ENCODE results near the gene SLC46A1. TPM values are rescaled to one million over a fixed set of nuclear protein-coding genes. Genes with fewer than 3 reads are reported as not detected.

Gene SLC46A1
- total RNA-seq, 1 donor from 2014 or later, result 46.2 TPM

DNA sequence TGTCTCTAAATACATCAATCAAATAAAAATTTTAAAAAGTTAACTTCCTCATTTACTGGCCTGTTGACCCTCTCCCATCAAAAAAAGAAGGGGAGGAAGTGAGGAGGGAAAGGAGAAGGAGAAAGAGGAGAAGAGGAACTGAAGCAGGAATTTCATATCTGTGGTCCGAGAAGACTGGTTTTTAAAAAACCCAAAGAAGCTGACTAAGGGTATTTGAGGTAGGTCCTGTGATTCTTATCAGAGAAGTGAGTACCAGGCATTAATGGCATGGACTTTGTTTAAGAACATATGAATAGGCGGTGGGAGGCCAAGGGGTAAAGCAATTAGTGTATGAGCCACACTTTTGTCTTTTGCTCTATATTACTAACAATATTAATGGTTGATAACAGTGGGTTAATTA is 2.0 kb downstream of the SLC46A1 start:
- no peak for DNase-seq (ENCODE audit: low spot score)

DNA sequence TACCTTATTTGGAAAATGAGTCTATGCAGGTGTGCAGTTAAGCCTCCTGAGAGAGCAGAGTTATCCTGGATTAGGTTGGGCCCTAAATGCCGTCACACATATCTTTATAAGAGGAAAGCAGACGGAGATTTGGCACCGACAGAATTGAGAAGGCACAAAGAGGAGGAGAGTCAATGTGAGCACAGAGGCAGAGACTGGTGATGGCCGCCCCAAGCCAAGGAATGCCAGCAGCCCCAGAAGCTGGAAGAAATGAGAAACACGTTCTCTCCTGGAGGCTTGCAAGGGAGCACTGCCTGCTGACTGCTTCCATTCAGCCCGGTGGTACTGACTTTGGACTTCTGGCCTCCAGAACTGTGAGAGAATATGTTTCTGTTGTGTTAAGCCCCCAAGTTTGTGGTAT is 3.2 kb downstream of the SLC46A1 start:
- DNase-seq (ENCODE audit: low spot score), result no peak

- no peak for DNase-seq (ENCODE audit: low spot score)
These were observed 3.8 kb downstream of the SLC46A1 start for GRCh38 chr17:28402224-28402630.

GRCh38 chr17:28399808-28400207 is 6.2 kb downstream of the SLC46A1 start:
- no peak for DNase-seq (ENCODE audit: low spot score)

DNA sequence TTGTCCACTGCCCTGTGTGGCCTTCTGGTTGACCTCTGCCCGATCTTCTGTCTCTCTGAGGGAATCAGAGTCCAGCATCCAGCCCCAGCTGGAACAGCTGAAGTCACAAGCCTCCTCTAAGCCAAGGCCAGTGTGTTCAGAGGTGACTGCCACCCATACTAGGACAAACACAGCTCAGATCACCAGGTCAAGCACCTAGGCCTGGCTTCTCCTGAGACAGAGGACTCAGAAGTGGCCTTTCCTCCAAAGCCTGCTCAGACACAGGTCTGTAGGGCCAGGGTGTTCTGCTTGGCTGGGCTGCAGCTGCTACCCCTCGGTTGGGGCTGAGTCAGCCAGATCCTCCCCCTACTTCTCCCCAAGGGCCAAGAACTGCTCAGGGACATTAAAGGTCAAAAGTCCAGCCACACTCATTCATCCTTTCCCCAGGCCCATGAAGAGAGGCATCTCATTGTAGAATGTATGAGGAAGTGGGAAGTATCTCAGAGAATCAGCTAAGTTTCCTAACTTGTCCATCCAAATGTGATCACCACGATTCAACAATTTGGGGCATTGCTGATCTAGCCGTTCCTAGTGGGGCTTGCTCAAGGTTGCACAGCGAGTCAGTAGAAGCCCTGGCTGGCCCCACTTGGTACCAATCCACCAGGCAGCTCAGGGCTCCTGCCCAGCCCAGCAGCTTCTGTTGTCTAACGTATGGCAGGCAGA is 7.6 kb downstream of the SLC46A1 start:
- DNase-seq (ENCODE audit: low spot score), result no peak

DNA sequence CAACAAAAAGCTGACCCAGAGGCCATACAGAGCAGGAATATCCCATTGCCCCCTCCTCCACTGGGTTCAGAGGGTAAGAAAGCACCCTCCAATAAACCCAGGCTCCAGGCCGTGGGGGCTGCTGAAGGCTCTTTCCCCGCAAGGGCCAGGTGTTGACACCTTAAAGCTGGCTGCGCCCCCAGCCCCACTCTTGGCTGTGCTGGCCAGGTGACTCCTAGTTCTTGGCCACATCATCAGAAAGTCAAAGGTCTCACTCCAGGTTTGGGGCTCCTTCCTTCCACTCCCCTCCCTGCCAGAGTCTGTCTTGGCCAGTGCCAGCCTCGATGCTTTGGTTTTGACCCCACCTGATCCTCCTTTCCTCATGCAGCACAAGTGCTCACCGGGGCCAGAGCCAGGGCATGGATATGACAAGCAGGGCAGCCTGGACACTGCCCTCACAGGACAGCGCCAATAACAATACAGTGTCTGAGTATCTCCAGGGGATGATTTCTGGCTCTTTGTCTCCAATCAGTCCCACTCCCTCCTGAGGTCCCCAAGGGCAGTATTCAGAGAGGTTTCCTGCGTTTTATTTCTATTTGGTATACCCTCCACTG is 8.2 kb downstream of the SLC46A1 start:
- DNase-seq (ENCODE audit: low spot score), result no peak

GRCh38 chr17:28397275-28397674 is 8.7 kb downstream of the SLC46A1 start:
- no peak for DNase-seq (ENCODE audit: low spot score)

DNA sequence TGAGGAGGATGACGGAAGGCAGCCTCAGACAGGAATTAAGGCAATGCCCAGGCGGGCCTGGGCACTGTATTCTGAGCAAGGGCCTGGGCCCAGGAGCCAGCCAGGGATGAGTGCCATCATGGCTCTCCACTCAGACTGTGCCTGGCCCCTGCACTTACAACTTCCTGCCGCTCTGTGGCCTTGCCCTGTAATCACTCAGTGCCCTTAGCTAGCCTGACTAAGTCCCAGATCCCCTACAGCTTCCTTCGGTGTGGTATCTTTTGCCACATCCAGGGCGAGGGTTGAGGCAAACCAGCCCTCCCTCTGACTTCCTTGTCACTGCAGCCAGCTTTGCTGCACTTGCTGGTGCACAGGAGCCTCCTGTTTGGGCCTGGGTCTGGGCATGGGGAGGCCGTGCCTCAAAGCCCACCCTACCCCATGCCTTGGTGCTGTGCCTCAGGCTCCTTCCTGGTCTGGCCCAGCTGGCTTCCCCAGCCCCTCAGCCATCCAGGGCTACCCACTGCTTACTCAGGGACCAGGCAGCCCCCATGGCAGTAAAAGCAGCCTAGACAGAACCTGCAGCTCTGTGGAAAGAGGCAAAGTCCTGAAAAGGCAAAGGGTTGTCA is 9.3 kb downstream of the SLC46A1 start:
- no peak for DNase-seq (ENCODE audit: low spot score)

DNA sequence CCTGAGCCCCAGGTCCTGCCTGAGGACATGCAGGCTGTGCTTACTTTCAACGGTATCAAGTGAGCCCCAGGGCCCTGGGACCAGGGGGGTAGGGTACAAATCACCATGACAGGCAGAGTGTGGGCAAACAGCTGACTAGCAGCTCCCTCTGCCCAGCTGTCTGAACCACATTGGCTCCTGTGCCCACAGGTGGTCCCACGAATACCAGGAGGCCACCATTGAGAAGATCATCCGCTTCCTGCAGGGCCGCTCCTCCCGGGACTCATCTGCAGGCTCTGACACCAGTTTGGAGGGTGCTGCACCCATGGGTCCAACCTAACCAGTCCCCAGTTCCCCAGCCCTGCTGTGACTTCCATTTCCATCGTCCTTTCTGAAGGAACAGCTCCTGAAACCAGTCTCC is 10.0 kb downstream of the SLC46A1 start:
- no peak for DNase-seq (ENCODE audit: low spot score)

- DNase-seq (ENCODE audit: low spot score), result no peak
These were observed 10.6 kb downstream of the SLC46A1 start for GRCh38 chr17:28395426-28395825.

- DNase-seq (ENCODE audit: low spot score), result no peak
These were observed 11.5 kb downstream of the SLC46A1 start for GRCh38 chr17:28394337-28395116.

GRCh38 chr17:28392491-28392890 is 13.5 kb downstream of the SLC46A1 start:
- no peak for DNase-seq (ENCODE audit: low spot score)

- no peak for DNase-seq (ENCODE audit: low spot score)
These were observed 14.6 kb downstream of the SLC46A1 start for GRCh38 chr17:28391401-28391800.

GRCh38 chr17:28390984-28391383 is 15.0 kb downstream of the SLC46A1 start:
- no peak for DNase-seq (ENCODE audit: low spot score)

GRCh38 chr17:28390563-28390962 is 15.4 kb downstream of the SLC46A1 start:
- DNase-seq (ENCODE audit: low spot score), result no peak

DNA sequence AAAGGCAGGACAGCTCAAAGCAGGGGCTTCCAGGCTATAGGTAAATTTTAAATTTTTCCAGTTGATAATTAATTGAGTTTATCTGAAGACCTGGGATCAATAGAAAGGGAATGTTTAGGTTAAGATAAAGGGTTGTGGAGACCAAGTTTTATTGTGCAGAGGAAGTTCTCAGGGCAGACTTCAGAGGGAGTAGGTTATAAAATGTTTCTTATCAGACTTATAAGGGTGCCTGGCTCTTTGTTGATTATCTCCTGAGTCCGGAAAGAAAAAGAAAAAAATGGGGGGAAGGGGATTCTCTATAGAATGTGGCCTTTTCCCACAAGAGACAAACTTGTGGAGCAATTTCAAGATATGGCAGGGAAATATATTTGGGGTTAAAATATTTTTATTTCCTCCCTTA is 15.9 kb downstream of the SLC46A1 start:
- DNase-seq (ENCODE audit: low spot score), result no peak

GRCh38 chr17:28388106-28388505 is 17.9 kb downstream of the SLC46A1 start:
- DNase-seq (ENCODE audit: low spot score), result no peak

- DNase-seq (ENCODE audit: low spot score), result no peak
These were observed 19.6 kb downstream of the SLC46A1 start for GRCh38 chr17:28386391-28386790.

- no peak for DNase-seq (ENCODE audit: low spot score)
These were observed 20.6 kb downstream of the SLC46A1 start for GRCh38 chr17:28385406-28385805.

DNA sequence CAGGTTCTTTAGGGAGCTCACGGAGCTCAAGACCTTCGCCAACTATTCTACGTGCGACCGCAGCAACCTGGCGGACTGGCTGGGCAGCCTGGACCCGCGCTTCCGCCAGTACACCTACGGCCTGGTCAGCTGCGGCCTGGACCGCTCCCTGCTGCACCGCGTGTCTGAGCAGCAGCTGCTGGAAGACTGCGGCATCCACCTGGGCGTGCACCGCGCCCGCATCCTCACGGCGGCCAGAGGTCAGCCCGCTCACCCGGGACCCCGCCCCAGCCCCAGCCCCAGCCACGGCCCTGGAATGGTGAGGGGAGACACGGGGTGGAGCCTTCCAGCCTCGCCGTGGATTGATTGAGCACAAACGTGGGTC is 21.0 kb downstream of the SLC46A1 start:
- no peak for DNase-seq (ENCODE audit: low spot score)

DNA sequence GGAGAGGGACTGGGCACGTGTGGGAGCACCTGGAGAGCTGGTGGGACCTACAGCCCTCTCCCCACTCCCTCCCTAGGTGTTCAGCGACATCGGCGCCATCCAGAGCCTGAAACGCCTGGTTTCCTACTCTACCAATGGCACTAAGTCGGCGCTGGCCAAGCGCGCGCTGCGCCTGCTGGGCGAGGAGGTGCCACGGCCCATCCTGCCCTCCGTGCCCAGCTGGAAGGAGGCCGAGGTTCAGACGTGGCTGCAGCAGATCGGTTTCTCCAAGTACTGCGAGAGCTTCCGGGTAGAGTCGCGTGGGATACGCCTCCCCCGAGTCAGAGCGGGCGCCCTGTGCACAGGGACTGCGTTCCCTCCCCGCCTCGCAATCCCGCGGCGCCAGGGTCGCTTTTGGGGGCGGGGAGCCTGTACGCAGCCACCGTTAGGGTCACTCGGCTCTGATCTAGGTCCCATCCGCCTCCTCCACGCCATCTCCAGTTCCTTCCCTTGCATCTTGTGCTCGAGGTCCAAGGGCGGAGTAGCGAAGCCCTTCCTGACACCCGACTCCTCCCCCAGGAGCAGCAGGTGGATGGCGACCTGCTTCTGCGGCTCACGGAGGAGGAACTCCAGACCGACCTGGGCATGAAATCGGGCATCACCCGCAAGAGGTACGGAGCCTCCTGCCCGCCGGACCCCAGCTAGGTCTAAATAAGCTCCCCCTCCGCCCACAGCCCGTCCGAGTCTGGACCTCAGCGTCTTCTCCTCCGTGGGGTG is 21.6 kb downstream of the SLC46A1 start:
- DNase-seq (ENCODE audit: low spot score), result peak; percentile 75

All from mucosa of gallbladder (tissue), 1 donor.